ENCODE measurements around the gene ECT2.
"Not testable (repeated sequence)": the region's sequence is repeated elsewhere in the genome, so short reads cannot be mapped to it uniquely, and the experiment has no call there.

The ECT2 gene

GRCh38 chr3:172866726-172867350 lies 116.3 kb downstream of the ECT2 start:
- DNase-seq (ENCODE audit: low spot score), result not testable (repeated sequence)

- no peak for DNase-seq (ENCODE audit: low spot score)
These were observed 118.2 kb downstream of the ECT2 start for GRCh38 chr3:172868582-172869200.

GRCh38 chr3:172869368-172869771 lies 118.8 kb downstream of the ECT2 start:
- no peak for DNase-seq (ENCODE audit: low spot score)

- no peak for DNase-seq (ENCODE audit: low spot score)
These were observed 119.4 kb downstream of the ECT2 start for GRCh38 chr3:172869784-172870518.

Measured in hematopoietic multipotent progenitor cell treated with erythropoietin and hydrocortisone succinate and interleukin-3 and kit ligand, for 17 days (in vitro differentiated cells).